ENCODE measurements around the gene CCDC124.
"Not testable (repeated sequence)": the region's sequence is repeated elsewhere in the genome, so short reads cannot be mapped to it uniquely, and the experiment has no call there.

CCDC124 gene

GRCh38 chr19:17932485-17933338 lies at the start of gene CCDC124:
CCDC124 (plus strand) TSS chr19:17933015; CDS start chr19:17936421, 3,406 bp downstream.
- H3K9ac ChIP-seq (ENCODE audit: low read length): peak within 1 kb of the TSS; percentile 89
- peaks cover 8% of the 10 kb centered on the region for H3K4me1 ChIP-seq (ENCODE audit: control insufficient read depth, low read depth, low read length)
- H3K36me3 ChIP-seq (ENCODE audit: control insufficient read depth, low read depth, low read length): no peaks in the 10 kb centered on the region
- H3K27ac ChIP-seq (ENCODE audit: low read length): peak within 1 kb of the TSS; percentile 99
- peak within 1 kb of the TSS; percentile 96 for H3K4me3 ChIP-seq (ENCODE audit: low read length)
- H3K9me3 ChIP-seq (ENCODE audit: control insufficient read depth, low read depth, low read length): no peaks in the 10 kb centered on the region
- no peaks in the 10 kb centered on the region for H3K27me3 ChIP-seq (ENCODE audit: control insufficient read depth, insufficient read depth, low read length)

- Histone ChIP-seq H3K27me3 (ENCODE audit: control insufficient read depth, insufficient read depth, low read length) (no peaks in the 10 kb centered on the region), H3K27ac (ENCODE audit: low read length) (no peak overlapping the region), H3K9me3 (ENCODE audit: control insufficient read depth, low read depth, low read length) (no peaks in the 10 kb centered on the region), H3K4me1 (ENCODE audit: control insufficient read depth, low read depth, low read length) (no peaks in the 10 kb centered on the region), H3K36me3 (ENCODE audit: control insufficient read depth, low read depth, low read length) (no peaks in the 10 kb centered on the region), H3K4me3 (ENCODE audit: low read length) (no peak overlapping the region), H3K9ac (ENCODE audit: low read length) (no peak overlapping the region)
Observed at GRCh38 chr19:17883627-17884410, 49.0 kb upstream of the CCDC124 start.

DNA sequence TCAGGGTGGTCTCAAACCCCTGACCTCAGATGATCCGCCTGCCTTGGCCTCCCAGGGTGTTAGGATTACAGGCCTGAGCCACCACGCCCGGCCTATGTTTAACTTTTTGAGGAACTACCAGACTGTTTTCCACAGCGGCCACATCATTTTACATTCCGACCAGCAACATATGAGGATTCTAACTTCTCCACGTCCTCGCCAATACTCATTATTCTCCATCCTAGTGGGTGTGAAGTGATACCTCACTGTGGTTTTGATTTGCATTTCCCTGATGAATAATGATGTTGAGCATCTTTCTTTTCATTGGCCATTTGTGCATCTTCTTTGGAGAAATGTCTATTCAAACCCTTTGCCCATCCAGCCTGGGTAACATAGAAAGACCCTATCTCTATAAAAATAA lies 46.3 kb upstream of the CCDC124 start:
- Histone ChIP-seq H3K27ac (ENCODE audit: low read length) (no peak overlapping the region), H3K9me3 (ENCODE audit: control insufficient read depth, low read depth, low read length) (no peaks in the 10 kb centered on the region), H3K27me3 (ENCODE audit: control insufficient read depth, insufficient read depth, low read length) (no peaks in the 10 kb centered on the region), H3K9ac (ENCODE audit: low read length) (no peak overlapping the region), H3K36me3 (ENCODE audit: control insufficient read depth, low read depth, low read length) (no peaks in the 10 kb centered on the region), H3K4me1 (ENCODE audit: control insufficient read depth, low read depth, low read length) (no peaks in the 10 kb centered on the region), H3K4me3 (ENCODE audit: low read length) (no peak overlapping the region)

DNA sequence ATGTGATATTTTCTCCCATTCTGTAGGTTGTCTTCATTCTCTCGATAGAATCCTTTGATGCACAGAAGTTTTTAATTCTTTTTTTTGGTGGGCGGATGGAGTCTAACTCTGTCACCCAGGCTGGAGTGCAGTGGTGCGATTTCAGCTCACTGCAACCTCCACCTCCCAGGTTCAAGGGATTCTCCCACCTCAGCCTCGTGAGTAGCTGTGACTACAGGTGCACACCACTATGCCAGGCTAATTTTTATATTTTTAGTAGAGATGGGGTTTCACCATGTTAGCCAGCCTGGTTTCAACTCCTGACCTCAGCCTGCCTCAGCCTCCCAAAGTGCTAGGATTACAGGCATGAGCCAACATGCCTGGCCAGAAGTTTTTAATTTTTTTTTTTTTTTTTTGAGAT lies 45.6 kb upstream of the CCDC124 start:
- H3K36me3 ChIP-seq (ENCODE audit: control insufficient read depth, low read depth, low read length); H3K27me3 ChIP-seq (ENCODE audit: control insufficient read depth, insufficient read depth, low read length); H3K4me1 ChIP-seq (ENCODE audit: control insufficient read depth, low read depth, low read length); H3K27ac ChIP-seq (ENCODE audit: low read length); H3K4me3 ChIP-seq (ENCODE audit: low read length); H3K9me3 ChIP-seq (ENCODE audit: control insufficient read depth, low read depth, low read length); H3K9ac ChIP-seq (ENCODE audit: low read length): not testable (repeated sequence)

GRCh38 chr19:17888260-17888659 lies 44.6 kb upstream of the CCDC124 start:
- no peaks in the 10 kb centered on the region for H3K9me3 ChIP-seq (ENCODE audit: control insufficient read depth, low read depth, low read length)
- H3K4me3 ChIP-seq (ENCODE audit: low read length): no peak overlapping the region
- no peaks in the 10 kb centered on the region for H3K4me1 ChIP-seq (ENCODE audit: control insufficient read depth, low read depth, low read length)
- H3K27ac ChIP-seq (ENCODE audit: low read length): no peak overlapping the region
- no peak overlapping the region for H3K9ac ChIP-seq (ENCODE audit: low read length)
- no peaks in the 10 kb centered on the region for H3K27me3 ChIP-seq (ENCODE audit: control insufficient read depth, insufficient read depth, low read length)
- no peaks in the 10 kb centered on the region for H3K36me3 ChIP-seq (ENCODE audit: control insufficient read depth, low read depth, low read length)

- no peak overlapping the region for H3K9ac ChIP-seq (ENCODE audit: low read length)
- no peaks in the 10 kb centered on the region for H3K27me3 ChIP-seq (ENCODE audit: control insufficient read depth, insufficient read depth, low read length)
- no peak overlapping the region for H3K27ac ChIP-seq (ENCODE audit: low read length)
- no peaks in the 10 kb centered on the region for H3K4me1 ChIP-seq (ENCODE audit: control insufficient read depth, low read depth, low read length)
- H3K36me3 ChIP-seq (ENCODE audit: control insufficient read depth, low read depth, low read length): no peaks in the 10 kb centered on the region
- no peak overlapping the region for H3K4me3 ChIP-seq (ENCODE audit: low read length)
- H3K9me3 ChIP-seq (ENCODE audit: control insufficient read depth, low read depth, low read length): no peaks in the 10 kb centered on the region
Observed at GRCh38 chr19:17889609-17890214, 43.1 kb upstream of the CCDC124 start.

DNA sequence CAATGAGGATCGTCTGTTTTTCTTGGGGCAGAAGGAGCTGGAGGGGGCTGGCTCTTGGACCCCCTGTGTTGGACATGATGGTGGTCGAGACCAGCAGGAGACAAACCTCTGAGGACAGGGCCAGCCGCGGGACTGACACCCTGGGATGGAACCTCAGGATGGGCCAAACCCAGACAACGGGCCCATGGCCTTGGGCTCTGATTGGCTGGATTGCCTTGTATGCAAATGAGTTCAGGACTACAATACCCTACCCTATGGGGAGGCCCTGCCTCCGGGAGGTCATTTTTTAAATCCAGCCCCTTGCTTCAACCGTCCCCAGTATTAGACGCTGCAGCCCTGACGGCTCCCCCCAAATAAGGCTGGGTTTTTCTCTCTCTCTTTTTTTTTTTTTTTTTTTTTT lies 39.0 kb upstream of the CCDC124 start:
- no peak overlapping the region for H3K9ac ChIP-seq (ENCODE audit: low read length)
- H3K27me3 ChIP-seq (ENCODE audit: control insufficient read depth, insufficient read depth, low read length): no peaks in the 10 kb centered on the region
- H3K27ac ChIP-seq (ENCODE audit: low read length): no peak overlapping the region
- H3K4me1 ChIP-seq (ENCODE audit: control insufficient read depth, low read depth, low read length): no peaks in the 10 kb centered on the region
- no peaks in the 10 kb centered on the region for H3K9me3 ChIP-seq (ENCODE audit: control insufficient read depth, low read depth, low read length)
- no peaks in the 10 kb centered on the region for H3K36me3 ChIP-seq (ENCODE audit: control insufficient read depth, low read depth, low read length)
- H3K4me3 ChIP-seq (ENCODE audit: low read length): no peak overlapping the region

GRCh38 chr19:17902701-17903100 lies 30.1 kb upstream of the CCDC124 start:
- H3K27me3 ChIP-seq (ENCODE audit: control insufficient read depth, insufficient read depth, low read length): no peaks in the 10 kb centered on the region
- H3K4me1 ChIP-seq (ENCODE audit: control insufficient read depth, low read depth, low read length): no peaks in the 10 kb centered on the region
- no peak overlapping the region for H3K9ac ChIP-seq (ENCODE audit: low read length)
- no peak overlapping the region for H3K4me3 ChIP-seq (ENCODE audit: low read length)
- no peak overlapping the region for H3K27ac ChIP-seq (ENCODE audit: low read length)
- H3K36me3 ChIP-seq (ENCODE audit: control insufficient read depth, low read depth, low read length): no peaks in the 10 kb centered on the region
- H3K9me3 ChIP-seq (ENCODE audit: control insufficient read depth, low read depth, low read length): no peaks in the 10 kb centered on the region

GRCh38 chr19:17908244-17908643 lies 24.6 kb upstream of the CCDC124 start:
- no peaks in the 10 kb centered on the region for H3K36me3 ChIP-seq (ENCODE audit: control insufficient read depth, low read depth, low read length)
- H3K4me3 ChIP-seq (ENCODE audit: low read length): no peak overlapping the region
- peaks cover 8% of the 10 kb centered on the region for H3K4me1 ChIP-seq (ENCODE audit: control insufficient read depth, low read depth, low read length)
- no peak overlapping the region for H3K27ac ChIP-seq (ENCODE audit: low read length)
- H3K27me3 ChIP-seq (ENCODE audit: control insufficient read depth, insufficient read depth, low read length): no peaks in the 10 kb centered on the region
- H3K9ac ChIP-seq (ENCODE audit: low read length): no peak overlapping the region
- H3K9me3 ChIP-seq (ENCODE audit: control insufficient read depth, low read depth, low read length): peaks cover 6% of the 10 kb centered on the region

DNA sequence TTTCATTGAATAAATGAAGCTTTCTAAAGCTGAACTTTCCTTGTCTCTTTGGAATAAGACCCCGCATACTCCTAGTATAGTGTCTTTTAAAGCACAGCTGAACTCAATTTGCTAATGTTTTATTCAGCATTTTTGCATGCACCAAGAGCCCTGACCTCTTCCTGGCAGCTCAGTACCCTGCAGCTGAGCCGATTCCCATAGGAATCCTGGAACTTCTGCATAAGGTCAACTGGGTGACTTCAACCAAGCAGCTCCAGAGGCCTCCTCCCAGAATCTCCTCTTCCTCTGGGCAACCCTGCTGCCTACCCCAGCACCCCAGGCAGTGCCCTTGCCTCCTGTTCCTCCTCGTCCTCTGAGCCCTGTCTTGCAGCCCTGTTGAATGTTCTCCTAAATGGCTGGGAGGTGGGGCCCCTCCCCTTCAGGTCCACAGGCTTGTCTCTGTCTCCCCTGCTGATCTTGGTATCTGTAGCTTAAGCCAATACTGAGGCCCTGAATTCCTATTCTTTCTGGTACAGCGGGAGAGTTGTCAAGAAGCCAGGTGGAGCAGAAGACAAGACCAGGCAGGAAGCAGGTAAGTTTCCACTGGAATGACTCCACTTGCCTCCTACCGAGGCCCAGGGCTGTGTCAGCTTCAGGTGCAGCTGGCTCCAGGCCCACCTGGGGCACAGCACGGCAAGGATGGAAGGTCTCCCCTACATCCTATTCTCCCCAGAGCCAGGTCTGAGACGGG lies 23.6 kb upstream of the CCDC124 start:
- H3K27ac ChIP-seq (ENCODE audit: low read length): no peak overlapping the region
- no peaks in the 10 kb centered on the region for H3K36me3 ChIP-seq (ENCODE audit: control insufficient read depth, low read depth, low read length)
- peaks cover 6% of the 10 kb centered on the region for H3K9me3 ChIP-seq (ENCODE audit: control insufficient read depth, low read depth, low read length)
- peaks cover 8% of the 10 kb centered on the region for H3K4me1 ChIP-seq (ENCODE audit: control insufficient read depth, low read depth, low read length)
- H3K4me3 ChIP-seq (ENCODE audit: low read length): no peak overlapping the region
- no peak overlapping the region for H3K9ac ChIP-seq (ENCODE audit: low read length)
- no peaks in the 10 kb centered on the region for H3K27me3 ChIP-seq (ENCODE audit: control insufficient read depth, insufficient read depth, low read length)

DNA sequence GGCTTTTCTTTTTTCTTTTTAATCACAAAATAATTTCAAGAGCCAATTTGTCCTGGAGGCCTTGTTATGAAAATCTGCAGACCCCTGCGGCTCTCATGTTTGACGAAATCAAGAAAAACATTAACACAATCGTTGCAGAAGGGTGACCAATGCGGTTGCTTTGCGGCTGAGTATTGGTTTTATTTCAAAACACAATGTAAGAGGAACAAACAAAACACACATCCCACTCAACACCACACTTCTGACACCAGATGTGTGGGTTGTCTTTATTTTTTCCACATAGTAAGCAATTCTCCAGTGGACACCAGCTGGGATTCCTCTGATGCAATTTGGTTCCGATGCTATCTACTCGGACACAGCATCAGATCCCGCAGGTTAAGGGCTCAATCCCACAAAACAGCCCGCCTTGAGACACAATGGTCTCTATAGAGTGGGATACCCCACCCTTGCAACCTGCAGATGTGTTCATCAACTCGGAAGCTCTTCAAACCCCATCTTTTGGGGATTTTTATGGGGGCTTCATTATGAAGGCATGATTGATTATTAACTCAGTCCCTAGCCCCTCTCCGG lies 21.9 kb upstream of the CCDC124 start:
- H3K4me1 ChIP-seq (ENCODE audit: control insufficient read depth, low read depth, low read length): peaks cover 8% of the 10 kb centered on the region
- H3K27me3 ChIP-seq (ENCODE audit: control insufficient read depth, insufficient read depth, low read length): no peaks in the 10 kb centered on the region
- H3K9ac ChIP-seq (ENCODE audit: low read length): no peak overlapping the region
- H3K27ac ChIP-seq (ENCODE audit: low read length): no peak overlapping the region
- peaks cover 6% of the 10 kb centered on the region for H3K9me3 ChIP-seq (ENCODE audit: control insufficient read depth, low read depth, low read length)
- H3K36me3 ChIP-seq (ENCODE audit: control insufficient read depth, low read depth, low read length): no peaks in the 10 kb centered on the region
- no peak overlapping the region for H3K4me3 ChIP-seq (ENCODE audit: low read length)

All from iPS-18a (cell line).